Thyroid gland (tissue), 4 donors: ENCODE data around the gene KIRREL3.

Experiments
- CTCF ChIP-seq, 6 experiments: fragments of 200-600 bp in 3 of 6; fragments of 450-650 bp in 3 of 6; sonication (generic) in 3 of 6; IDR thresholded peaks; one replicate each; pipeline ENCODE4 v1.5.1; 2016 to 2019; ENCODE audit warnings: antibody characterized with exemption in 6 of 6, mild to moderate bottlenecking in 2 of 6, inconsistent platforms in 1 of 6, moderate library complexity in 1 of 6
- POLR2A ChIP-seq, 2 donors: fragments of 450-650 bp; IDR thresholded peaks; one replicate each; pipeline ENCODE4 v1.6.1; 2017; ENCODE audit warnings: antibody characterized with exemption in 2 of 2, mild to moderate bottlenecking in 2 of 2, moderate library complexity in 1 of 2

- TF ChIP-seq CTCF (IDR thresholded peaks at IDR 0.05) (no peak), POLR2A (IDR thresholded peaks at IDR 0.05) (no peak)
Observed at GRCh38 chr11:126404367-126404766, 596.2 kb downstream of the KIRREL3 start.
